ENCODE results near the gene CCDC88B.
"Not testable (repeated sequence)": the region's sequence is repeated elsewhere in the genome, so short reads cannot be mapped to it uniquely, and the experiment has no call there.

The CCDC88B gene

GRCh38 chr11:64314805-64315561, 25.0 kb upstream of the CCDC88B start:
- peaks cover 49% of the 10 kb centered on the region for H4K20me1 ChIP-seq
- H3K4me2 ChIP-seq = no peak overlapping the region
- H3K4me3 ChIP-seq = no peak overlapping the region
- H3K9ac ChIP-seq = no peak overlapping the region
- no peaks in the 10 kb centered on the region for H3K9me3 ChIP-seq
- TF ChIP-seq Cebpa-rat (IDR thresholded peaks at IDR 0.05) = no peak
- H3K36me3 ChIP-seq = peaks cover 51% of the 10 kb centered on the region
- H3K27me3 ChIP-seq = no peaks in the 10 kb centered on the region
- H3K4me1 ChIP-seq = peaks cover 33% of the 10 kb centered on the region
- H3K27ac ChIP-seq = no peak overlapping the region

- Histone ChIP-seq H3K4me2 (peak overlapping the region; percentile 97), H4K20me1 (peaks cover 40% of the 10 kb centered on the region), H3K36me3 (peaks cover 55% of the 10 kb centered on the region), H3K9ac (peak overlapping the region; percentile 84), H3K27ac (0 out of 2 replicates have a peak overlapping the region, but pooled peaks have one; percentile 95), H3K4me1 (peaks cover 29% of the 10 kb centered on the region), H3K4me3 (peak overlapping the region; percentile 95)
- H3K27me3 ChIP-seq, H3K9me3 ChIP-seq: not testable (repeated sequence)
These were observed 24.1 kb upstream of the CCDC88B start for GRCh38 chr11:64315667-64316526.

- peak overlapping the region; percentile 95 for H3K27ac ChIP-seq
- peaks cover 62% of the 10 kb centered on the region for H3K36me3 ChIP-seq
These were observed 23.2 kb upstream of the CCDC88B start for GRCh38 chr11:64316672-64317324.

GRCh38 chr11:64317325-64317960, 22.6 kb upstream of the CCDC88B start, which contains the start of gene TRMT112:
TRMT112 (minus strand) TSS chr11:64317559; CDS start chr11:64317526, 33 bp downstream.
- Histone ChIP-seq H3K4me3 (peak within 1 kb of the TSS; percentile 95), H3K36me3 (peaks cover 65% of the 10 kb centered on the region), H3K27ac (peak within 1 kb of the TSS; percentile 95), H3K9ac (peak within 1 kb of the TSS; percentile 84), H4K20me1 (peaks cover 34% of the 10 kb centered on the region), H3K9me3 (no peaks in the 10 kb centered on the region), H3K4me2 (peak within 1 kb of the TSS; percentile 97), H3K27me3 (no peaks in the 10 kb centered on the region), H3K4me1 (peaks cover 29% of the 10 kb centered on the region)
- TF ChIP-seq Cebpa-rat (IDR thresholded peaks at IDR 0.05) = no peak

More at GRCh38 chr11:64316672-64317324, 23.2 kb upstream of the CCDC88B start:
- no peaks in the 10 kb centered on the region for H3K27me3 ChIP-seq
- no peak for TF ChIP-seq Cebpa-rat (IDR thresholded peaks at IDR 0.05)
- H3K4me2 ChIP-seq = peak overlapping the region; percentile 97
- peaks cover 25% of the 10 kb centered on the region for H3K4me1 ChIP-seq
- no peaks in the 10 kb centered on the region for H3K9me3 ChIP-seq
- H4K20me1 ChIP-seq = peaks cover 36% of the 10 kb centered on the region
- H3K4me3 ChIP-seq = peak overlapping the region; percentile 95
- H3K9ac ChIP-seq = peak overlapping the region; percentile 84

- peak within 1 kb of the TSS; percentile 97 for H3K4me2 ChIP-seq
- no peaks in the 10 kb centered on the region for H3K9me3 ChIP-seq
- H3K27ac ChIP-seq = peak within 1 kb of the TSS; percentile 95
- peaks cover 36% of the 10 kb centered on the region for H3K4me1 ChIP-seq
- peaks cover 65% of the 10 kb centered on the region for H3K36me3 ChIP-seq
- no peaks in the 10 kb centered on the region for H3K27me3 ChIP-seq
- H4K20me1 ChIP-seq = peaks cover 27% of the 10 kb centered on the region; the same call in 1 of the 2 replicates
- peak within 1 kb of the TSS; percentile 95 for H3K4me3 ChIP-seq
- peak; percentile 75 for TF ChIP-seq Cebpa-rat (IDR thresholded peaks at IDR 0.05)
- peak within 1 kb of the TSS; percentile 84 for H3K9ac ChIP-seq
These were observed 21.8 kb upstream of the CCDC88B start, which contains the start of gene PRDX5 for GRCh38 chr11:64317961-64318765. PRDX5 (plus strand) TSS chr11:64318121; CDS start chr11:64318216, 95 bp downstream.

GRCh38 chr11:64318766-64319761, 20.9 kb upstream of the CCDC88B start:
- H3K4me1 ChIP-seq = peaks cover 45% of the 10 kb centered on the region
- H4K20me1 ChIP-seq = peaks cover 18% of the 10 kb centered on the region; the same call in 1 of the 2 replicates
- H3K9ac ChIP-seq = peak overlapping the region; percentile 84; the same call in 1 of the 2 replicates
- peaks cover 56% of the 10 kb centered on the region for H3K36me3 ChIP-seq
- H3K9me3 ChIP-seq = no peaks in the 10 kb centered on the region
- no peaks in the 10 kb centered on the region for H3K27me3 ChIP-seq
- peak overlapping the region; percentile 95 for H3K4me3 ChIP-seq
- 0 out of 2 replicates have a peak, but pooled peaks have one; percentile 21 for TF ChIP-seq Cebpa-rat (IDR thresholded peaks at IDR 0.05)
- peak overlapping the region; percentile 97 for H3K4me2 ChIP-seq
- H3K27ac ChIP-seq = peak overlapping the region; percentile 95

- Histone ChIP-seq H3K27me3 (no peaks in the 10 kb centered on the region), H3K4me3 (no peak overlapping the region), H4K20me1 (peaks cover 11% of the 10 kb centered on the region; the same call in 1 of the 2 replicates), H3K9ac (no peak overlapping the region), H3K27ac (no peak overlapping the region), H3K9me3 (no peaks in the 10 kb centered on the region), H3K36me3 (peaks cover 41% of the 10 kb centered on the region), H3K4me2 (no peak overlapping the region), H3K4me1 (peaks cover 45% of the 10 kb centered on the region)
- no peak for TF ChIP-seq Cebpa-rat (IDR thresholded peaks at IDR 0.05)
These were observed 19.4 kb upstream of the CCDC88B start for GRCh38 chr11:64320556-64320955.

All from BLaER1 (cell line).